ENCODE measurements around the gene CST8. TPM values are rescaled to one million over a fixed set of nuclear protein-coding genes. Genes with fewer than 3 reads are reported as not detected.

CST8 gene
- total and polyA plus RNA-seq, 8 donors: not detected

DNA sequence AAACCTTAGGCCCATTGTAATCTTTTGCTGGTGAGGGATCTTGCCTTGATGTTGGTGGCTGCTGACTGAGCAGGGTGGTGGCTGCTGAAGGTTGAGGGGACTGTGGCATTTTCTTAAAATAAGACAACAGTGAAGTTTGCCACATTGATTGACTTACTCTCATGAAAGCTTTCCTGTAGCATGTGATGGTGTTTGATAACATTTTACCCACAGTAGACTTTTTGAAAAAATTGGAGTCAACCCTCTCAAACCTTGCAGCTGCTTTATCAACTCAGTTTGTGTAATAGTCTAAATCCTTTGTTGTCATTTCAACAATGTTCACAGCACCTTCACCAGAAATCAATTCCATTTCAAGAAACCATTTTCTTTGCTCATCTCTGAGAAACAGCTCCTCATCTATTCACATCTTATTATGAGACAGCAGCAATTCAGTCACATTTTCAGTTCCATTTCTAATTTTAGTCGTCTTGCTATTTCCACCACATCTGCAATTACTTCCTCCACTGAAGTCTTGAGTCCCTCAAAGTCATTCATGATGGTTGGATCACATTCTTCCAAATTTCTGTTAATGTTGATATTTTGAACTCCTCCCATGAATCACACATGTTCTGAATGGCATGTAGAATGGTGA is 40.1 kb downstream of the CST8 start:
- H3K27me3 ChIP-seq: no peaks in the 10 kb centered on the region
- H3K4me3 ChIP-seq: no peak overlapping the region
- no peaks in the 10 kb centered on the region for H3K36me3 ChIP-seq
- H3K27ac ChIP-seq: no peak overlapping the region
- TF ChIP-seq POLR2AphosphoS5 (IDR thresholded peaks at IDR 0.05) (no peak), EP300 (IDR thresholded peaks at IDR 0.05) (no peak), POLR2A (IDR thresholded peaks at IDR 0.05) (no peak)
- TF ChIP-seq, protein P1, sequence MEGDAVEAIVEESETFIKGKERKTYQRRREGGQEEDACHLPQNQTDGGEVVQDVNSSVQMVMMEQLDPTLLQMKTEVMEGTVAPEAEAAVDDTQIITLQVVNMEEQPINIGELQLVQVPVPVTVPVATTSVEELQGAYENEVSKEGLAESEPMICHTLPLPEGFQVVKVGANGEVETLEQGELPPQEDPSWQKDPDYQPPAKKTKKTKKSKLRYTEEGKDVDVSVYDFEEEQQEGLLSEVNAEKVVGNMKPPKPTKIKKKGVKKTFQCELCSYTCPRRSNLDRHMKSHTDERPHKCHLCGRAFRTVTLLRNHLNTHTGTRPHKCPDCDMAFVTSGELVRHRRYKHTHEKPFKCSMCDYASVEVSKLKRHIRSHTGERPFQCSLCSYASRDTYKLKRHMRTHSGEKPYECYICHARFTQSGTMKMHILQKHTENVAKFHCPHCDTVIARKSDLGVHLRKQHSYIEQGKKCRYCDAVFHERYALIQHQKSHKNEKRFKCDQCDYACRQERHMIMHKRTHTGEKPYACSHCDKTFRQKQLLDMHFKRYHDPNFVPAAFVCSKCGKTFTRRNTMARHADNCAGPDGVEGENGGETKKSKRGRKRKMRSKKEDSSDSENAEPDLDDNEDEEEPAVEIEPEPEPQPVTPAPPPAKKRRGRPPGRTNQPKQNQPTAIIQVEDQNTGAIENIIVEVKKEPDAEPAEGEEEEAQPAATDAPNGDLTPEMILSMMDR (IDR thresholded peaks at IDR 0.05): no peak
- no peak for DNase-seq
- H3K4me1 ChIP-seq: no peaks in the 10 kb centered on the region
- intact Hi-C loops (cut with DNase I; ENCODE audit: low total_unique reads): no loop called here
- 56 to 71% (median 63%) methylated on average over 1 of the region's 1 CpG for WGBS, 5 donors
- peaks cover 0 to 23% (median 10%) of the 10 kb centered on the region in 4 donors for H3K9me3 ChIP-seq

DNA sequence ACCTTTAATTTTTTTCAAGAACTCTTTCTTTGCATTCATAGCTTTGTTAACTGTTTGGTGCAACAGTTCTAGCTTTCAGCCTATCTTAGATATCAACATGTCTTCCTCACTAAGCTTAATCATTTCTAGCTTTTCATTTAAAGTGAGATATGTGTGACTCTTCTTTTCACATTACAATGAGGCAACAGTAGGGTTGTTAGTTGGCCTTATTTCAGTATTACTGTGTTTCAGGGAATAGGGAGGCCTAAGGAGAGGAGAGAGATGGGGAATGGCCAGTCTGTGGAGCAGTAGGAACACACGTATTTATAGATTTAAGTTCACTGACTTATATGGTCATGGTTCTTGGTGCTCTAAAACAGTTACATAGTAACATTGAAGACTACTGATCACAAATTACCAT is 41.6 kb downstream of the CST8 start:
- intact Hi-C loops (cut with DNase I; ENCODE audit: low total_unique reads): no loop called here
- no peaks in the 10 kb centered on the region for H3K4me1 ChIP-seq
- H3K9me3 ChIP-seq: peaks cover 0 to 23% (median 10%) of the 10 kb centered on the region in 4 donors
- H3K36me3 ChIP-seq: no peaks in the 10 kb centered on the region
- DNase-seq: no peak
- 67 to 70% (median 69%) methylated on average over 1 of the region's 1 CpG for WGBS, 5 donors
- H3K27ac ChIP-seq: no peak overlapping the region
- no peaks in the 10 kb centered on the region for H3K27me3 ChIP-seq
- no peak overlapping the region for H3K4me3 ChIP-seq
- TF ChIP-seq POLR2A (IDR thresholded peaks at IDR 0.05) (no peak), EP300 (IDR thresholded peaks at IDR 0.05) (no peak), POLR2AphosphoS5 (IDR thresholded peaks at IDR 0.05) (no peak)
- TF ChIP-seq, protein P1 (IDR thresholded peaks at IDR 0.05): no peak

DNA sequence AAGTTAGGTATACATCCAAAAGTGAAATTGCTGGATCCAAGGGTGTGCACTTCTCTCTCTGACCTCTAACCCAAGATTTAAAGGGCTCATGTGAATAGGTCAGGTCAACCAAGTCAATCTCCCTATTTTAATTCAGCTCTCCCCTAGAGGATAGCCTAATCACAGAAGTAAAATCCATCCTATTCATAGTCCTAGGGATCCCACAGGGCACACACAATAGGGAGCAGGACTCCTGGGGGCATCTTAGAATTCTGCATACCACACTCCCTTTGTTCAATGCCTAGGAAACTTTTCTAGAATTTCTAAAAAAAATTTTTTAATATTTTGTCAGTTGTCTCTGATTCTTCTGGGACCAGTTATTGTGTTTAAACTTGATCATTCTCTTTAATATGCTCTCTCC is 42.2 kb downstream of the CST8 start:
- TF ChIP-seq POLR2A (IDR thresholded peaks at IDR 0.05) (no peak), POLR2AphosphoS5 (IDR thresholded peaks at IDR 0.05) (no peak), EP300 (IDR thresholded peaks at IDR 0.05) (no peak)
- TF ChIP-seq, protein P1 (IDR thresholded peaks at IDR 0.05): no peak
- Histone ChIP-seq H3K4me1 (no peaks in the 10 kb centered on the region), H3K4me3 (no peak overlapping the region), H3K27me3 (no peaks in the 10 kb centered on the region), H3K9me3 (peaks cover 0 to 18% (median 8%) of the 10 kb centered on the region in 4 donors), H3K36me3 (no peaks in the 10 kb centered on the region), H3K27ac (no peak overlapping the region)
- intact Hi-C loops (cut with DNase I; ENCODE audit: low total_unique reads): no loop called here
- no peak for DNase-seq

DNA sequence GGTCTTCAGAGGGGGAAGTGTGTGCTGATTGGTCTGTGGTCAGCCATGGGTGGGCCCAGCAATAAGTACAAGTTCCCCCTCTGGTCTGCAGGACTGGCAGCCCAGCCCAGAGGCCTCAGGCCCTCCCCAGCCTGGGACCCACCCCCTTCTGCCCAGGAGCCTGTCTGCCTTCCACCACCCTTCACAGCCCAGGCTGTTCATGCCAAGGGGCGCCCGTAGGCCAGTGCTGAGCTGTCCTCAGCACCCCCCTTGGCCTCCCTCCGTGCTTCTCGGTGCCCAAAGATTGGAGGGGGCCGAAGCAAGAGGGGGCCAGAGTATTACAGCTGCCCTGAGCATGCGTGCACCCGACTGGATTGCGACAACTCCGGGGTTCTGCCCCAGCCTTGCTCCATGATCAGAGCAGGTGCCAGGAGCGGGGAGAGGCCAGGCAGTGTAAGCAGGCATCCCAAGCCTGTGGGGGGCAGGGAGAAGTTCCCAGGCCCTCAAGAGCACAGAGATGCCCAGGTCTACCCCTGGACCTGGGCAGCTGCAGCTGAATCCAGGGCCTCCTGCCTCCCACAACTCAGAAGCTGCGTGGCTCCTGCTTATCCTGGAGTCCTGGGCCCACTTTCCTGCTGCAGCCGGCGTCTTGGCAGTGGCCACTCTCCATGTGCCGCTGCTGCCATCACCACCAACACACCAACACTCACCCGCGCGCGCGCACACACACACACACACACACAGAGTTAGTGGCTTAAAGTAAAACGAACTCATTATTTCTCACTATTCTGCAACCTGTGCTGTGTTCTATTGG is 44.1 kb downstream of the CST8 start:
- no peaks in the 10 kb centered on the region for H3K9me3 ChIP-seq
- DNase-seq: no peak
- intact Hi-C loops (cut with DNase I; ENCODE audit: low total_unique reads): no loop called here
- 74 to 85% (median 83%) methylated on average over 14 to 20 of the region's 20 CpGs for WGBS, 5 donors
- H3K27me3 ChIP-seq: peaks cover 0 to 7% (median 0%) of the 10 kb centered on the region in 3 donors
- H3K4me3 ChIP-seq: no peak overlapping the region
- TF ChIP-seq POLR2A (IDR thresholded peaks at IDR 0.05) (no peak), EP300 (IDR thresholded peaks at IDR 0.05) (no peak), POLR2AphosphoS5 (IDR thresholded peaks at IDR 0.05) (no peak)
- TF ChIP-seq, protein P1 (IDR thresholded peaks at IDR 0.05): no peak
- no peak overlapping the region for H3K27ac ChIP-seq
- no peaks in the 10 kb centered on the region for H3K36me3 ChIP-seq
- H3K4me1 ChIP-seq: no peaks in the 10 kb centered on the region
